CD4-positive, alpha-beta T cell treated with Interleukin-17A for 1 hour (primary cell): Measurements from ENCODE around the gene TBC1D3H.
"Not testable (repeated sequence)": the region's sequence is repeated elsewhere in the genome, so short reads cannot be mapped to it uniquely, and the experiment has no call there.

Experiments
- DNase-seq: peaks from one replicate; pipeline ENCODE4 v3.0.0-alpha.2; 2020

TBC1D3H gene

DNA sequence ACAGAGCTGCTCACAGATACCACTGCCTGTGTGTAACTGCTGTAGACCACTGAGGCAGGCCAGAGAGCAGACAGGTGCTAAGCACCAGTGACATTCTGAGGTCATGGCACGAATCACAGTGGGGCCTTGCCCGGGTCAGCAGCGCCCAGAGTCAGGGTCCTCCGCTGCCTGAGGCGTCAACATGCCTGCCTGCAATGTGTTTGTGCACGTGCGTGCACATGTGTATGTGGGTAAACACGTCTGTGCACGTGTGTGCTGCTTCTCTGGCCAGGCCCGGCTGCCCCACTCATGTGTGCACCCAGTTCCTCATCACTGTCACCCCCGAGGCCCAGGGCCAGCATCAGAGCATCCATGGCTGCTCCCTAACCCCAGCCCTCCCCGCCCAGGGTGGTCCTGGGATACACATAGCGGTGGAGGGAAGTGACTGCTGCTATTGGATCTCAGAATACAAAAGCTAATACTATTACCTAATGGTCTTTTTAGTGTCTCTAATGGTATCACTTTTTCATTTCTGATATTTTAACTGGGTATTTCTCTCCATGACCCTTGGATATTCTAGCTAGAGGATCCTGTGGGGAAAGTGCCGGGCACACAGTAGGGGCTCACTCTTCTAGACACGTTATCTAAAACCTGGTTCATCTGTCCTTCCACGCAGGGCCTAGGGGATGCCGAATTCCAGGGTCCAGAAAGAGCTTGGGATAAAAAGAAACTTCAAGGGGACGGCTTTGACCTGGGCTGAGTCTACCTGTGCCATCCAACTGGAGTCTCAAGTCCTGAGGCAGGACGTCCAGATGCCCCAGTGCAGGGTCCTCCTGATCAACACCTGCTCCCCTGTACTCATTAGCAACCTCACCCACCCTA, at the start of gene TBC1D3H:
Gene TBC1D3H, minus strand, starts transcription at position 51 of the 861 bp plus-strand sequence. CDS start 1,540 bp downstream, outside the sequence.
- DNase-seq, result not testable (repeated sequence)

DNA sequence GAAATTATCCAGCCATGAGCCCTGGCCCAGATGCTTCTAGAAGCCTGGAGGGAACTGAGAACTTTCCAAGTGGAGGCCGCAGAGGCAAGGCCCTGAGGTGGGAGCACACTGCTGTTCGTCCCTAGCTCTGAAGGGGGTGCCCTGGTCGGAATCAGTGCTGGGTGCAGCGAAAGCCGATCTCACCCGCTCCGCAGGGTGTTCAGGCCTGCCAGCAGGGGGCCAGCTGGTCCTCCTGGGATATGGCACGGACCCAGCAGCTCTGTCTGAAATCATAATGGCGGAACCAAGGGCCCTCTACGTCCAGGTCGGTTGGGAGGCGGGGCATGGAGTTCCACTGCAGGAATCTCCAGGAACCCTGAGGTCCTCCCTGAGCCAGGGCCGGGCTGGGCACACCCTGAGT, 40.7 kb upstream of the TBC1D3H start:
- not testable (repeated sequence) for DNase-seq

DNA sequence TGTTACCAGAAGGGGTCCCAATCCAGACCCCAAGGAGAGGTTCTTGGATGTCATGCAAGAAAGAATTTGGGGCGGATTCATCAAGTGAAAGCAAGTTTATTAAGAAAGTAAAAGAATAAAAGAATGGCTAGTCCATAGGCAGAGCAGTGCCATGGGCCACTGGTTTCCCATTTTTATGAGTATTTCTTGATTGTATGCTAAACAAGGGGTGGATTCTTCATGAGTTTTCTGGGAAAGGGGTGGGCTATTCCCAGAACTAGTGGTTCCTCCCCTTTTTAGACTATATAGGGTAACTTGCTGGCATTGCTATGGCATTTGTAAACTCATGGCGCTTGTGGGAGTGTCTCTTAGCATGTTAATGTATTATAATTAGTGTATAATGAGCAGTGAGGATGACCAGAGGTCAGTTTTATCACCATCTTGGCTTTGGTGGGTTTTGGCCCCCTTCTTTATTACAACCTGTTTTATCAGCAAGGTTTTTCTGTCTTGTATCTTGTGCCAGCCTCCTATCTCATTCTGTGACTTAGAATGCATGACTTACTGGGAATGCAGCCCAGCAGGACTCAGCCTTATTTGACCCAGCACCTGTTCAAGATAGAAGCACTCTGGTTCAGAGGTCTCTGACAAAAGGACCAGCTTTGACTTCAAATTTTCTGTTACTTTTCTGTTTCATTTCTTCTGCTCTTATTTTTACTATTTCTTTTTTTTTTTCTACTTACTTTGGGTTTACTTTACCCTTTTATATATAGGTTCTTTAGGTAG, 27.1 kb upstream of the TBC1D3H start:
- not testable (repeated sequence) for DNase-seq

DNA sequence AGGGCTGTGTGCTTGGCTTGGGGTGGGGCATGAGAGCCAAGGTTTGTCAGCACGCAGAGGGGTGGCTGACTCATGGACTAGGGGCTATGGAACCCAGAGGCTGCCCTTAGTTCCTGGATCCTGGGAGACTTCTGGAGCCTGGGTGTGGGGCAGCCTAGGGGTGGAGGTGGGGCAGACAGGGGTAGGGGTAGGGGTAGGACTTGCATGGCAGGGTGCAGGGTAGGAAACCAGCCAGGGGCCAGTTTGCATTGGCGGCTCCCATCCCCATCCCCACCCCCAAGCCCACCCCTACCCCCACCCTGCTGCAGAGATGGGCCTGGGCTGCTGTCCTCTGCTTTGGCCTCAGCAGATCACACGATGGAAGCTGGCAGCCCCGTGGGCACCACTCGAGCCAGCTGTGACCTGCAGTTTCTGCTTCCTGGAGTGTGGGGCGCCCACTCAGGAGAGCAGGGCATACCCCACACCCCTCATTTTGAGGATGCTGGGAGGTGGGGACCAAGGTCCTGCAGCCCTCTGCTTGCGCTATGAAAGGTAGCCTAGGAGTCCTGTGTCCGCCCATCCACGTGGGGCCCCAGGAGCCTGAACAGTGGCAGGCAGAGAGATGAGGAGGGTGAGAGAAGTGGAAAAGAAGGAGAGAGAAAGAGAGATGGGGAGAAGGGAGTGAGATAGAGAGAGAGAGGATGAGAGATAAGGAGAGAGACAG, 2.9 kb upstream of the TBC1D3H start:
- DNase-seq, result not testable (repeated sequence)

DNA sequence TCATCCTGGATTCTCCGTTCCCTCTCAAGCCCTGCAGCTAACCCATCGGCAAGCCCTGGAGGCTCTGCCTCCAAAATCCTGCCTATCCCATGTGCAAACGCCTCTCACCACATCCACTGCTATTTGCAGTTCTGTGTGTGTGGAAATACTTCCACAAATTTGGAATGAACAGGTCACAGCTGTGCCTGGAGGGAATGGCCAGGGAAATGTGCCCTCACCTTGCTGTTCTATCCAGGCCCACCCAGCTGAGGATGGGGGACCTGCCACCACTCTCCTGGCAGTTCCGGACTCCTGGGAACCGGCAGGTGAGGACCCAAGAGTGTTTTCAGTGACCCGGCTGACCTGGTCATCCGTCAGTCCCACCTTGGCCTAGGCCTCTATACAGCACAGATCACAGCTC, 12.3 kb downstream of the TBC1D3H start:
- DNase-seq, result not testable (repeated sequence)

DNA sequence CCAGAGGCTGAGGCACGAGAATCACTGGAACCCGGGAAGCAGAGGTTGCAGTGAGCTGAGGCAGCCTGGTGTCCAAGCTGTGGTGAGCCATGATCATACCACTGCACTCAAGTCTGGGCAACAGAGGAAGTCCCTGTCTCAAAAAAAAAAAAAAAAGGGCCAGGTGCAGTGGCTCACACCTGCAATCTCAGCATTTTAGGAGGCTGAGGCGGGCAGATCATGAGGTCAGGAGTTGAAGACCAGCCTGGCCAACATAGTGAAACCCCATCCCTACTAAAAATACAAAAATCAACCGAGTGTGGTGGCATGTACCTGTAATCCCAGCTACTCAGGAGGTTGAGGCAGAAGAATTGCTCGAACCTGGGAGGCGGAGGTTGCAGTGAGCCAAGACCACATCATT, 25.7 kb downstream of the TBC1D3H start:
- DNase-seq, result not testable (repeated sequence)
